Measurements from ENCODE around the gene NFIB.

The NFIB gene

DNA sequence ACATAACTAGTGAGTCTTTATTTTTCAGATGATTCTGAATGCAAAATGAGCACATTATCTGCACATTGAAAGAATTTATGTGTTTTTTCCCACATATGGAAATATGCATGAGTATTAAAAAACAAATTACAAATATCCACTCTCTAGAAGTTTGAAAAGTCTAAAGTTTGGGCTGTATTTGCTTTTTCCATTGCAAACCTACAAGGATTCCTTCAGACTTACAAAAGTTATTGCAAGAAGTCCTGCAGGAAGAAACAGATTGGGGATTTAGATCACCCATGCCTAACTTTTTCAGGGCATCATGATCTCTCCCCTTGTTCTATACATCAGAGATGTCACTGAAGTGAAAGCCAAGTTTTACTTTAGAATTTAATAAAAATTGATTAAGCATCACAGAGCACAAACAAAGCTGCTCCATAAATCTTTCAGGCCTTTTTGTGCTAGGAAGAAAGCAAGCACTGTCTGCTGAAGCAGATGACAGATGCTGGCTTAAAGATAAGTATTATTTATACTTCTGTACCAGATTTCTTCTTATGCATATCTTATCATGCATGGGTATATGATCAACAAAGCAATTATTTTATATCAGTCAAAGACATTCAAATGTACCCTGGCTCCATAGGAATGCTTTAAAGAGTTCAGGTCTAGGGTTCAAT is 71.7 kb downstream of the NFIB start:
- DNase-seq, result no peak
- ATAC-seq, result no peak

GRCh38 chr9:14240537-14240936 is 73.4 kb downstream of the NFIB start:
- no peak for ATAC-seq

GRCh38 chr9:14238518-14238917 is 75.4 kb downstream of the NFIB start:
- no peak for ATAC-seq

More at GRCh38 chr9:14240537-14240936, 73.4 kb downstream of the NFIB start:
- DNase-seq, result no peak

DNA sequence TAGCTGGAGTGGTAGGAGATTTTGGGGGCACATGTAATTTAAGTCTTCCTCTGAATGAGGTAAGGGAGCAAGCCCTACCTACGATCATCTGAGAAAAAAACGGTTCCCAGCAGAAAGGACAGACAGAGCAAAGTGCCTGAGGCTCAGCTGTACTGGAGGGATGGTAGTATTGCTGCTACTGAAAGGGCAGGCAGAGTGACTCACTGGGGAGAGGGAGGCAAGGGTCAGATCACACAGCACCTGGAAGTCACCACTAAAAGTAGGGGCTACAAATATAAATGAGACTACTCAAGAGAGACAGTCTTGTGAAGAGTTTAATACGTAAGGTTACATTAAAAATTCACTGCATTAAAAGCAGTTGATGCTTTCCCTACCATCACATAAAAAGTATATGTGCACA is 75.9 kb downstream of the NFIB start:
- no peak for ATAC-seq
- no peak for DNase-seq

More at GRCh38 chr9:14238518-14238917, 75.4 kb downstream of the NFIB start:
- DNase-seq, result no peak

DNA sequence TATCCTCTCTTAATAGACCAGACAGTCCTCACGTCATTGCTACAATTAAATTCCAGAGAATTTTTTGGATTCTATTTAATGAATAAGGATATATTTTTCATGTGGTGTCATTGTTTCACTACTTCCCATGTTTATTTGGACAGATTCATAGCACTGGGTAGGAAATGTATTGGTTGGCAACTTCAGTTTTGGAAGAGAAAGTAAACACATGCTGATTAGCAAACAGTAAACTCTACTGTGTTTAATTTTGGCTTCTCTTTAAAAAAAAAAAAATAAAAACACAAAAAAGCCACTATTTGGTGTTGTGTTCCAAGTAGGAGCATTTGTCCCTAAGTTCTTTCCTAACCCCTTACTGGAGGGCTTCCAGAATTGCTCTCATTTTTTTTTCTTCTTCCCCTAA is 77.3 kb downstream of the NFIB start:
- ATAC-seq, result no peak
- no peak for DNase-seq

GRCh38 chr9:14232111-14232510 is 81.8 kb downstream of the NFIB start:
- ATAC-seq (no peak), DNase-seq (no peak)

GRCh38 chr9:14231196-14231990 is 82.5 kb downstream of the NFIB start:
- no peak for ATAC-seq
- no peak for DNase-seq

GRCh38 chr9:14228602-14229001 is 85.3 kb downstream of the NFIB start:
- no peak for DNase-seq
- no peak for ATAC-seq

GRCh38 chr9:14226855-14227532 is 86.9 kb downstream of the NFIB start:
- no peak for DNase-seq
- ATAC-seq, result no peak

GRCh38 chr9:14223081-14223480 is 90.9 kb downstream of the NFIB start:
- ATAC-seq, result no peak

GRCh38 chr9:14222149-14222835 is 91.6 kb downstream of the NFIB start:
- DNase-seq, result no peak
- ATAC-seq, result no peak

More at GRCh38 chr9:14223081-14223480, 90.9 kb downstream of the NFIB start:
- no peak for DNase-seq

- DNase-seq (no peak), ATAC-seq (no peak)
Measured at GRCh38 chr9:14221558-14221957, 92.4 kb downstream of the NFIB start.

GRCh38 chr9:14221119-14221518 is 92.8 kb downstream of the NFIB start:
- ATAC-seq (no peak), DNase-seq (no peak)

GRCh38 chr9:14220256-14220655 is 93.7 kb downstream of the NFIB start:
- no peak for ATAC-seq
- no peak for DNase-seq

DNA sequence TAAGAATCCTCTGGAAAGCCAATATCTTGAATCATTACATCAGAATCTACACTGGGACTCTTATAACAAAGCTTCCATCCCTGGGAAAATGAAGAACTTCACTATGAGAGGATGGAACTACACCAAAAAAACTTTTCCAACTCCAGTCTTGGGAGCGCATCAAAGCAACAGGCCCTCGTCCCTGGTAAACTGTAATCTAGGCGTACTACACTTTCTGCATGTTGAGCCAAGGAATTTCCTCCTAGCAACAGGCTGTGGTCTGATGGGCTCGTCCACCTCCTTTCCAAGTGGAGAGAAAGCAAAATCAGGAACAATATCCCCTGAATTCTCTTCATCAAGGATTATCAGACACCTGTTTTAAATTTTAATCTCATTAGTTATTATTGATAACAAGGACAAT is 94.1 kb downstream of the NFIB start:
- DNase-seq (no peak), ATAC-seq (no peak)

- DNase-seq (no peak), ATAC-seq (no peak)
Measured at GRCh38 chr9:14218253-14218652, 95.7 kb downstream of the NFIB start.

DNA sequence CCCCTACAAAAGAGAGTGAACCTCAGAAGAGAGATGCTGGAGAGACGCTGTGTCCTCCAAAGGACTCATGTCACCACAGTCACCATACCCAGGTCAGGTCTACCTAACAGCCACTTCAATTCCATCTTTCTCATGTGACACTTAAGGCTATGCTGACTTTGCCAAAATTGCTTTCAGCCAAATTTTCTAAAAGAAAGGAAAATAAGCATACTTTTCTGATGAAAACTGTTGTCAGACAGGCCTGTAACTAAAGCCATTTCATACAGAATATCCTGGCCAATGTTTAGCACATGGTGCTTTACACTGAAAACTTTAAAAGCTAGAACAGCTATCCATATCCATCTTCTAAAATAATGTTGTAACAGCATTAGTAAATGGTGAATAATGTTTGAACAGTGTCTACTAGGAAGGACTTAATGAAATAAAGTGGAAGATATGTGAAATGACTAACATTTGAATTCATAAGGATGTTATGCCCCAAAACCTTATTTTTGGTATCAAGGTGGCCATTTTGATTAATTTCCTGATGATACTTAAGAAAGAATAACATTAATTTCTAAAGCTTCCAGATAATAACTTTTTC is 97.2 kb downstream of the NFIB start:
- ATAC-seq, result no peak
- no peak for DNase-seq

- DNase-seq (no peak), ATAC-seq (no peak)
Measured at GRCh38 chr9:14215614-14216013, 98.3 kb downstream of the NFIB start.

GRCh38 chr9:14214693-14215092 is 99.2 kb downstream of the NFIB start:
- no peak for DNase-seq
- ATAC-seq, result no peak

- no peak for DNase-seq
- no peak for ATAC-seq
Measured at GRCh38 chr9:14214065-14214684, 99.8 kb downstream of the NFIB start.

DNA sequence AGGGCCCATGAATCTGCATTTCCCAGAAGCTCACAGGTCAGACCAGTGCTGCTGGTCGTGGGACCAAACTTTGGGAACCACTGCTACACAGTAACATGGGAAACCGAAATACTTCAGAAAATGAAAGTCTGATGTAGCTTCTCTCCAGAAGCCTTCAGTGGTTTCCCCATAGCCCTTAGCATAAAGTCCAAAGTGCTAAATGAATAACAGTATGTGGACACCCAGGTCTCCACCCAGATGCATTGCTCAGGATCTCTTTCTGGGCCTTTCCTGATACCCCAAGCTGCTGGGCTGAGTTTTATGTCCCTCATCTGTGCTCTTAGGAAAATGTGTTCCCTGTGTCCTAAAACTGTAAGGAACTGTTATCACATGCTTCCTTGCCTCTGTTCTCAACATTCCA is 100.4 kb downstream of the NFIB start:
- no peak for ATAC-seq
- DNase-seq, result no peak
